GM12878 (cell line): ENCODE results near the gene KIFBP. TPM values are rescaled to one million over a fixed set of nuclear protein-coding genes. Genes with fewer than 3 reads are reported as not detected.

Source experiments
- ATAC-seq: fragments of 200-7000 bp; cut with Tn5 transposase; 3 replicates; pipeline ENCODE4 v1.9.1; 2020; ENCODE audit warnings: mild to moderate bottlenecking, moderate library complexity
- BruUV-seq: library from RNA; stranded (reverse); fragments of 400-500 nt; replicated peaks from 2 replicates; lab custom pipeline; 2021; lab: Mats Ljungman, UMichigan
- CTCF ChIA-PET: fragments of 300-600 bp; sonication (Branson Sonifier 250); formaldehyde crosslinking; extraction: SDS; loops from one replicate; lab custom pipeline; 2021; ENCODE audit warnings: inconsistent platforms; lab: Yijun Ruan, JAX
- POLR2A ChIA-PET: fragments of 350-600 bp; formaldehyde crosslinking; extraction: SDS; loops from one replicate; lab custom pipeline; 2021; ENCODE audit warnings: inconsistent platforms; lab: Charles Lee
- RAD21 ChIA-PET: fragments of 300-600 bp; sonication (Branson Sonifier 250); formaldehyde crosslinking; loops from one replicate; lab custom pipeline; 2023; ENCODE audit warnings: antibody characterized with exemption; ENCODE audit not compliant: unreplicated experiment; lab: Charles Lee
- SMC1A ChIA-PET: fragments of 300-600 bp; sonication (Branson Sonifier 250); formaldehyde crosslinking; loops from one replicate; lab custom pipeline; 2023; ENCODE audit not compliant: unreplicated experiment, uncharacterized antibody; lab: Charles Lee
- DNase-seq: peaks from one replicate; pipeline ENCODE4 v3.0.0-alpha.2; 2011; ENCODE audit warnings: low read depth, low spot score
- FAIRE-seq: peaks from 3 replicates; lab custom pipeline; 2011; peaks lifted over from hg19 to GRCh38; lab: Jason Lieb, UNC
- H2AFZ ChIP-seq: 2 replicates; pipeline ENCODE4 v1.6.0; 2011; ENCODE audit warnings: low read depth, low read length, control low read depth; ENCODE audit not compliant: control insufficient read depth
- H3K27ac ChIP-seq: 2 replicates; pipeline ENCODE4 v1.5.1; 2011; ENCODE audit warnings: control low read depth; ENCODE audit not compliant: control insufficient read depth, insufficient read depth
- H3K27me3 ChIP-seq, 2 experiments: replicated peaks in 1 of 2; 2 replicates each; pipeline versions ENCODE4 v1.6.0 to v1.6.1; 2011; ENCODE audit warnings: low read length in 1 of 2; ENCODE audit not compliant: control insufficient read depth in 2 of 2, insufficient read depth in 2 of 2
- H3K36me3 ChIP-seq, 2 experiments: 2 replicates each; pipeline ENCODE4 v1.5.1; 2011; ENCODE audit warnings: low read length in 1 of 2; ENCODE audit not compliant: control insufficient read depth in 2 of 2, insufficient read depth in 2 of 2
- H3K4me1 ChIP-seq: 2 replicates; pipeline ENCODE4 v1.6.1; 2011; ENCODE audit warnings: mild to moderate bottlenecking, low read length, moderate library complexity, mixed read lengths; ENCODE audit not compliant: control insufficient read depth, insufficient read depth
- H3K4me2 ChIP-seq: 2 replicates; pipeline ENCODE4 v1.6.0; 2011; ENCODE audit warnings: control low read depth; ENCODE audit not compliant: control insufficient read depth, insufficient read depth
- H3K4me3 ChIP-seq: fragments of 200-600 bp; sonication (generic); 2 replicates; pipeline ENCODE4 v1.5.1; 2016
- H3K79me2 ChIP-seq: 2 replicates; pipeline ENCODE4 v1.6.0; 2011; ENCODE audit warnings: low read length; ENCODE audit not compliant: control insufficient read depth, insufficient read depth
- H3K9ac ChIP-seq: 2 replicates; pipeline ENCODE4 v1.8.0; 2011; ENCODE audit warnings: low read length, control low read depth, mixed read lengths; ENCODE audit not compliant: control insufficient read depth, insufficient read depth
- H3K9me3 ChIP-seq: replicated peaks from 3 replicates; pipeline ENCODE4 v1.5.1; 2011; ENCODE audit warnings: mild to moderate bottlenecking, low read length; ENCODE audit not compliant: control insufficient read depth, insufficient read depth
- H4K20me1 ChIP-seq: 2 replicates; pipeline ENCODE4 v1.6.0; 2011; ENCODE audit not compliant: control insufficient read depth, insufficient read depth
- CEBPB ChIP-seq, 2 experiments: fragments of 150-350 bp in 1 of 2; IDR thresholded peaks; 2 replicates each; pipeline ENCODE4 v1.6.1; 2012 to 2014; ENCODE audit warnings: low read depth in 2 of 2, low read length in 2 of 2, borderline replicate concordance in 1 of 2, inconsistent platforms in 1 of 2
- DPF2 ChIP-seq: fragments of 450-650 bp; IDR thresholded peaks from 2 replicates; pipeline ENCODE4 v1.6.1; 2017; ENCODE audit warnings: mild to moderate bottlenecking
- ESRRA ChIP-seq: IDR thresholded peaks from 2 replicates; pipeline ENCODE4 v1.6.1; 2012; ENCODE audit warnings: mild to moderate bottlenecking, low read length, improper control_type of control experiment
- ETV6 ChIP-seq, 2 experiments: fragments of 450-650 bp in 1 of 2; IDR thresholded peaks in 1 of 2; conservative IDR thresholded peaks in 1 of 2; 2 replicates each; pipeline ENCODE4 v1.6.1; 2014; ENCODE audit warnings: antibody characterized with exemption in 1 of 2, borderline replicate concordance in 1 of 2, low read depth in 1 of 2, mild to moderate bottlenecking in 1 of 2, moderate library complexity in 1 of 2
- FOS ChIP-seq: IDR thresholded peaks from 3 replicates; pipeline ENCODE4 v1.6.1; 2011; ENCODE audit warnings: borderline replicate concordance; ENCODE audit not compliant: insufficient read length; ENCODE audit errors: extremely low read depth
- IKZF2 ChIP-seq, 2 experiments: fragments of 450-650 bp; IDR thresholded peaks; 2 replicates each; pipeline ENCODE4 v1.6.1; 2017; ENCODE audit warnings: mild to moderate bottlenecking in 2 of 2, moderate library complexity in 2 of 2
- LARP7 ChIP-seq: fragments of 450-650 bp; IDR thresholded peaks from 2 replicates; pipeline ENCODE4 v1.6.1; 2017; ENCODE audit warnings: mild to moderate bottlenecking
- PML ChIP-seq: IDR thresholded peaks from 2 replicates; pipeline ENCODE4 v1.6.1; 2012; ENCODE audit warnings: low read length, inconsistent platforms
- PRDM15 ChIP-seq: fragments of 450-650 bp; formaldehyde crosslinking; IDR thresholded peaks from 2 replicates; pipeline ENCODE4 v1.4.0; 2020; ENCODE audit warnings: mild to moderate bottlenecking, moderate library complexity
- RB1 ChIP-seq: fragments of 450-650 bp; formaldehyde crosslinking; IDR thresholded peaks from 2 replicates; pipeline ENCODE4 v1.6.1; 2017; ENCODE audit warnings: mild to moderate bottlenecking, borderline replicate concordance
- RCOR1 ChIP-seq: conservative IDR thresholded peaks from 2 replicates; pipeline ENCODE4 v1.6.1; 2012; ENCODE audit warnings: low read depth, low read length, improper control_type of control experiment
- SREBF2 ChIP-seq: IDR thresholded peaks from 2 replicates; pipeline ENCODE4 v1.6.1; 2012; ENCODE audit warnings: mild to moderate bottlenecking, low read length
- SUZ12 ChIP-seq: fragments of 200-600 bp; sonication (generic); IDR thresholded peaks from one replicate; pipeline ENCODE4 v1.6.1; 2018; ENCODE audit warnings: antibody characterized with exemption, mild to moderate bottlenecking; ENCODE audit not compliant: unreplicated experiment
- TCF12 ChIP-seq: IDR thresholded peaks from 2 replicates; pipeline ENCODE4 v1.6.1; 2011; ENCODE audit warnings: low read depth, mild to moderate bottlenecking, low read length
- WGBS: methylation state at CpG from one replicate; pipeline ENCODE4 v1.1.6; 2016; ENCODE audit warnings: low lambda C conversion rate; ENCODE audit not compliant: insufficient replicate concordance, insufficient coverage; ENCODE audit errors: missing lambda C conversion rate; 5-methylcytosine and 5-hydroxymethylcytosine counted together
- in situ Hi-C: fragments of 300-500 bp; cut with MboI; formaldehyde crosslinking; loops from 9 replicates; pipeline ENCODE4 v1.14.3; 2018; ENCODE audit warnings: mixed read lengths
- intact Hi-C: fragments of 100-400 bp; cut with micrococcal nuclease; formaldehyde crosslinking; loops from one replicate; pipeline ENCODE4 v1.14.2; 2022; ENCODE audit not compliant: unreplicated experiment
- polyA plus RNA-seq, 11 experiments: library from polyadenylated mRNA; depleted of rRNA in 4 of 11; unstranded in 6 of 11; stranded (reverse) in 5 of 11; fragments of >200 nt; fragmentation: Nextera tagmentation in 4 of 11; fragmentation: Illumina TruSeq in 1 of 11; extraction: Ambion mirVana in 4 of 11; extraction: Trizol in 1 of 11; gene quantifications; 1 replicate in 1 of 11; 2 replicates in 10 of 11; pipeline versions ENCODE4 v1.2.1 to v1.2.3, GENCODE V29; 2011 to 2016; ENCODE audit warnings: inconsistent platforms in 2 of 11, missing spikeins in 2 of 11, low read depth in 1 of 11
- total RNA-seq, 4 experiments: library from RNA; depleted of rRNA in 3 of 4; stranded (reverse); fragments of >200 nt in 3 of 4; fragmentation: Illumina TruSeq in 1 of 4; extraction: Trizol in 1 of 4; gene quantifications; 2 replicates each; pipeline versions ENCODE4 v1.2.1 to v1.2.3, GENCODE V29; 2013 to 2021

KIFBP gene
- total and polyA plus RNA-seq, 10 of the 15 experiments (the other 5 are each of a cell fraction or from before 2014, with no cell fraction given), result 8.6 to 29.5 (median 18.7) TPM

DNA sequence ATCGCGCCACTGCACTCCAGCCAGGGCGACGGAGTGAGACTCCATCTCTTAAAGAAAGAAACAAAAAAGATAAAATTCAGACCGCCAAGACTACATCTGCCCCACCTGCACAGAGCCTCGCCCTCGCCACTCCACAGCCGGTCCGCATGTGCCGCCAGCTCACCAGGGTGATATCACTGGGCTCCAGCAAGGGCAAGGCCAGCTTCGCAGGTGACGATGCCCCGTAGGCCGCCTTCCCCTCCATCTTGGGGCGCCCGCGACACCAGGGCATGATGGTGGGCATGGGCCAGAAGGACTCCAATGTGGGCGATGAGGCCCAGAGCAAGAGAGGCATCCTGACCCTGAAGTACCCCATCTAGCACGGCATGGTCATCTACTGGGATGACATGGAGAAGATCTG lies 34.0 kb downstream of the KIFBP start:
- ATAC-seq (no peak), FAIRE-seq (no peak), DNase-seq (no peak)
- H3K4me3 ChIP-seq, result no peak overlapping the region
- no peak overlapping the region for H3K9ac ChIP-seq
- no peak overlapping the region for H2AFZ ChIP-seq
- H4K20me1 ChIP-seq, result no peaks in the 10 kb centered on the region
- no TSS peak for BruUV-seq
- 96% methylated on average over 19 of the region's 19 CpGs for WGBS
- H3K4me1 ChIP-seq, result peaks cover 14% of the 10 kb centered on the region
- TF ChIP-seq IKZF2 (IDR thresholded peaks at IDR 0.05) (no peak), RB1 (no peak), DPF2 (no peak)
- no peaks in the 10 kb centered on the region for H3K27me3 ChIP-seq
- no peaks in the 10 kb centered on the region; a peak in 1 of 4 replicates for H3K36me3 ChIP-seq
- ChIA-PET POLR2A (interaction anchor here (0.5 kb wide), 1 partner anchor 17 kb away, joined by 5 read pairs; no protein-coding TSS in a partner anchor), CTCF (interaction anchor here (1.0 kb wide), 1 partner anchor 71 kb away, joined by 3 read pairs; no protein-coding TSS in a partner anchor), RAD21 (interaction anchor here (1.8 to 2.4 kb wide), 2 partner anchors 17 to 43 kb away, joined by 6 to 11 read pairs; no protein-coding TSS in a partner anchor), SMC1A (interaction anchor here (1.4 to 5.1 kb wide), 4 partner anchors 13 to 75 kb away, joined by 3 to 25 read pairs (median 4); no protein-coding TSS in a partner anchor)
- intact Hi-C loops, result no loop called here
- no peak overlapping the region for H3K4me2 ChIP-seq
- H3K79me2 ChIP-seq, result no peaks in the 10 kb centered on the region
- no peaks in the 10 kb centered on the region for H3K9me3 ChIP-seq
- no peak overlapping the region for H3K27ac ChIP-seq
- in situ Hi-C loops, result no loop called here

GRCh38 chr10:69025370-69025896 lies 36.8 kb downstream of the KIFBP start:
- intact Hi-C loops, result loop anchor here (2.0 kb wide), 1 partner anchor 19 kb away; no protein-coding TSS in a partner anchor
- CTCF ChIA-PET, result interaction anchor here (1.2 to 1.8 kb wide), 4 partner anchors 17 to 69 kb away, joined by 3 to 12 read pairs (median 4); no protein-coding TSS in a partner anchor
- DNase-seq, result no peak
- H4K20me1 ChIP-seq, result no peaks in the 10 kb centered on the region
- no peak overlapping the region for H3K4me2 ChIP-seq
- RAD21 ChIA-PET, result interaction anchor here (0.6 to 2.9 kb wide), 9 partner anchors 16 to 197 kb away, joined by 3 to 25 read pairs (median 4); no protein-coding TSS in a partner anchor
- no peak overlapping the region for H3K27ac ChIP-seq
- BruUV-seq, result no TSS peak
- POLR2A ChIA-PET, result interaction anchor here (0.8 to 2.3 kb wide), 5 partner anchors 13 to 62 kb away, joined by 3 to 11 read pairs (median 4); partner anchors contain the start of gene SRGN
- no peak overlapping the region for H3K9ac ChIP-seq
- H3K36me3 ChIP-seq, result no peaks in the 10 kb centered on the region; a peak in 1 of 4 replicates
- SMC1A ChIA-PET, result interaction anchor here (0.6 to 7.1 kb wide), 9 partner anchors 14 to 185 kb away, joined by 3 to 60 read pairs (median 6); partner anchors contain the start of gene SRGN
- no peak for ATAC-seq
- no peak for FAIRE-seq
- no peaks in the 10 kb centered on the region for H3K9me3 ChIP-seq
- peaks cover 16% of the 10 kb centered on the region for H3K4me1 ChIP-seq
- H2AFZ ChIP-seq, result no peak overlapping the region
- in situ Hi-C loops, result no loop called here
- H3K27me3 ChIP-seq, result no peaks in the 10 kb centered on the region
- 82% methylated on average over 4 of the region's 4 CpGs for WGBS
- no peak overlapping the region for H3K4me3 ChIP-seq
- H3K79me2 ChIP-seq, result no peaks in the 10 kb centered on the region
- TF ChIP-seq FOS (no peak), RCOR1 (no peak), SREBF2 (no peak), PML (no peak), ESRRA (no peak), TCF12 (no peak), PRDM15 (no peak), CEBPB (IDR thresholded peaks at IDR 0.05; ENCODE audit: borderline replicate concordance in 1 of 2, low read depth in 2 of 2, low read length in 2 of 2) (no peak), SUZ12 (no peak), ETV6 (conservative IDR thresholded peaks at IDR 0.05 in 1 of 2, IDR thresholded peaks at IDR 0.05 in 1 of 2; ENCODE audit: borderline replicate concordance in 1 of 2, low read depth in 1 of 2) (no peak), LARP7 (no peak)
